ENCODE results near the gene AK5.

- no peak for TF ChIP-seq RFX5 (IDR thresholded peaks at IDR 0.05; ENCODE audit: low read depth, low read length)
- no peak for TF ChIP-seq EZH2 (conservative IDR thresholded peaks at IDR 0.05; ENCODE audit: low read depth, low read length)
- TF ChIP-seq ZFAT (CRISPR knock-in tag; conservative IDR thresholded peaks at IDR 0.05), result no peak
- no peak for TF ChIP-seq KDM1A (CRISPR knock-in tag; IDR thresholded peaks at IDR 0.05)
These were observed 28.6 kb upstream of the AK5 start for GRCh38 chr1:77253211-77253610.
